SK-N-SH (cell line): ENCODE results near the gene ADAMTS17. TPM values are rescaled to one million over a fixed set of nuclear protein-coding genes. Genes with fewer than 3 reads are reported as not detected.

ENCODE experiments used
- CTCF ChIA-PET: fragments of 300-600, 350-600 bp; formaldehyde crosslinking; extraction: SDS; loops from one replicate; lab custom pipeline; 2021; lab: Yijun Ruan, JAX
- POLR2A ChIA-PET: fragments of 350-600 bp; sonication (Branson Sonifier 250); formaldehyde crosslinking; extraction: SDS; loops from one replicate; lab custom pipeline; 2020; ENCODE audit warnings: antibody characterized with exemption, inconsistent platforms; lab: Yijun Ruan, JAX
- DNase-seq: peaks from one replicate; pipeline ENCODE4 v3.0.0; 2012
- H2AFZ ChIP-seq: fragments of 200-600 bp; sonication (generic); 2 replicates; pipeline ENCODE4 v1.8.1; 2016; ENCODE audit warnings: antibody characterized with exemption, mild to moderate bottlenecking, low read depth
- H3F3A ChIP-seq: fragments of 200-600 bp; sonication (generic); replicated peaks from 2 replicates; pipeline ENCODE3; 2016; ENCODE audit warnings: antibody characterized with exemption, mild to moderate bottlenecking; ENCODE audit not compliant: insufficient read depth
- H3K27ac ChIP-seq, 2 experiments: fragments of 200-500 bp in 1 of 2; fragments of 200-600 bp in 1 of 2; sonication (Bioruptor generic) in 1 of 2; sonication (generic), shearing (Covaris generic) in 1 of 2; 2 replicates each; pipeline versions ENCODE4 v1.5.1 to v1.6.1; 2014 to 2016; ENCODE audit warnings: low read depth in 2 of 2, inconsistent platforms in 1 of 2, low read length in 1 of 2, mild to moderate bottlenecking in 1 of 2, mixed read lengths in 1 of 2
- H3K27me3 ChIP-seq: fragments of 200-600 bp; sonication (generic), shearing (Covaris generic); 2 replicates; pipeline ENCODE4 v1.6.1; 2016; ENCODE audit warnings: mixed run types; ENCODE audit not compliant: insufficient read depth
- H3K36me3 ChIP-seq, 2 experiments: fragments of 200-500 bp in 1 of 2; fragments of 200-600 bp in 1 of 2; sonication (Bioruptor generic) in 1 of 2; sonication (generic) in 1 of 2; replicated peaks in 1 of 2; 2 replicates each; pipeline versions ENCODE3 to v1.5.1; 2014 to 2016; ENCODE audit warnings: low read length in 1 of 2, mild to moderate bottlenecking in 1 of 2; ENCODE audit not compliant: insufficient read depth in 2 of 2, control insufficient read depth in 1 of 2
- H3K4me1 ChIP-seq, 2 experiments: fragments of 200-500 bp in 1 of 2; fragments of 200-600 bp in 1 of 2; sonication (Bioruptor generic) in 1 of 2; sonication (generic), shearing (Covaris generic) in 1 of 2; 2 replicates each; pipeline versions ENCODE4 v1.5.1 to v1.6.1; 2014 to 2016; ENCODE audit warnings: low read depth in 1 of 2, low read length in 1 of 2, mixed run types in 1 of 2; ENCODE audit not compliant: insufficient read depth in 2 of 2, control insufficient read depth in 1 of 2
- H3K4me2 ChIP-seq: fragments of 200-600 bp; sonication (generic), shearing (Covaris generic); 2 replicates; pipeline ENCODE4 v1.6.1; 2017; ENCODE audit warnings: mixed run types
- H3K4me3 ChIP-seq, 2 experiments: fragments of 200-500 bp in 1 of 2; fragments of 200-600 bp in 1 of 2; sonication (Bioruptor generic) in 1 of 2; sonication (generic), shearing (Covaris generic) in 1 of 2; 2 replicates each; pipeline versions ENCODE4 v1.5.1 to v1.8.1; 2014 to 2016; ENCODE audit warnings: low read depth in 2 of 2, inconsistent platforms in 1 of 2, low read length in 1 of 2, mild to moderate bottlenecking in 1 of 2, mixed read lengths in 1 of 2, moderate library complexity in 1 of 2
- H3K79me2 ChIP-seq: fragments of 200-600 bp; sonication (generic); 2 replicates; pipeline ENCODE4 v1.8.1; 2017; ENCODE audit warnings: mild to moderate bottlenecking; ENCODE audit not compliant: insufficient read depth
- H3K9ac ChIP-seq: fragments of 200-600 bp; sonication (generic); 2 replicates; pipeline ENCODE4 v1.6.1; 2017; ENCODE audit warnings: mixed run types
- H3K9me2 ChIP-seq: fragments of 200-600 bp; sonication (generic); 2 replicates; pipeline ENCODE4 v1.6.1; 2017; ENCODE audit warnings: mixed run types
- H3K9me3 ChIP-seq: fragments of 200-600 bp; sonication (generic); 2 replicates; pipeline ENCODE4 v1.6.1; 2017; ENCODE audit warnings: mixed run types, mild to moderate bottlenecking, moderate library complexity
- H4K20me1 ChIP-seq: fragments of 200-600 bp; sonication (generic); 2 replicates; pipeline ENCODE4 v1.6.1; 2017; ENCODE audit warnings: mild to moderate bottlenecking, mixed run types; ENCODE audit not compliant: insufficient read depth
- ELF1 ChIP-seq: IDR thresholded peaks from 2 replicates; pipeline ENCODE4 v1.4.0; 2012
- EP300 ChIP-seq, 2 experiments: IDR thresholded peaks; 2 replicates each; pipeline versions ENCODE4 v1.4.0 to v1.6.1; 2012; ENCODE audit warnings: borderline replicate concordance in 1 of 2, low read depth in 1 of 2, low read length in 1 of 2
- MAX ChIP-seq: IDR thresholded peaks from 2 replicates; pipeline ENCODE4 v1.4.0; 2012; ENCODE audit warnings: low read depth
- MEF2A ChIP-seq: IDR thresholded peaks from 2 replicates; pipeline ENCODE4 v1.4.0; 2012; ENCODE audit warnings: low read depth, borderline replicate concordance
- NFIC ChIP-seq: IDR thresholded peaks from 2 replicates; pipeline ENCODE4 v1.4.0; 2012; ENCODE audit warnings: borderline replicate concordance
- POLR2AphosphoS5 ChIP-seq: IDR thresholded peaks from 2 replicates; pipeline ENCODE4 v1.6.1; 2012; ENCODE audit warnings: low read depth, low read length
- SIN3A ChIP-seq: IDR thresholded peaks from 2 replicates; pipeline ENCODE4 v1.6.1; 2012; ENCODE audit warnings: low read depth, mild to moderate bottlenecking, low read length, moderate library complexity, borderline replicate concordance
- TAF1 ChIP-seq: IDR thresholded peaks from 2 replicates; pipeline ENCODE4 v1.6.1; 2012; ENCODE audit warnings: low read depth, mild to moderate bottlenecking, low read length, moderate library complexity, borderline replicate concordance
- TCF12 ChIP-seq: IDR thresholded peaks from 2 replicates; pipeline ENCODE4 v1.4.0; 2012
- USF2 ChIP-seq: fragments of 150-350 bp; IDR thresholded peaks from 2 replicates; pipeline ENCODE4 v1.6.1; 2017; ENCODE audit warnings: antibody characterized with exemption, low read length, low read depth, borderline replicate concordance
- ZBTB33 ChIP-seq: IDR thresholded peaks from 2 replicates; pipeline ENCODE4 v1.4.0; 2012; ENCODE audit warnings: low read depth, borderline replicate concordance
- WGBS: methylation state at CpG from one replicate; pipeline ENCODE4 v1.1.6; 2017; ENCODE audit warnings: low lambda C conversion rate; 5-methylcytosine and 5-hydroxymethylcytosine counted together
- polyA plus RNA-seq, 3 experiments: library from polyadenylated mRNA; depleted of rRNA; stranded (reverse); fragments of >200 nt; gene quantifications; 2 replicates each; pipeline ENCODE4 v1.2.3, GENCODE V29; 2012

The ADAMTS17 gene
- polyA plus RNA-seq, 1 of the 3 experiments (the other 2 are of a cell fraction) = not detected

GRCh38 chr15:100298257-100298656 is 43.5 kb downstream of the ADAMTS17 start:
- CTCF ChIA-PET = interaction anchor here (0.6 to 0.9 kb wide), 2 partner anchors 51 to 954 kb away, joined by 3 read pairs; partner anchors contain the start of gene CHSY1
- TF ChIP-seq POLR2AphosphoS5 = no peak

GRCh38 chr15:100297812-100298211 is 44.0 kb downstream of the ADAMTS17 start:
- CTCF ChIA-PET = interaction anchor here (0.6 to 0.9 kb wide), 3 partner anchors 52 to 954 kb away, joined by 3 read pairs; partner anchors contain the start of gene CHSY1
- no peak for TF ChIP-seq MAX
- TF ChIP-seq ELF1 = no peak
- TF ChIP-seq TCF12 = no peak
- no peak for TF ChIP-seq NFIC
- TF ChIP-seq TAF1 = no peak
- no peak for TF ChIP-seq POLR2AphosphoS5
- TF ChIP-seq SIN3A = no peak
- TF ChIP-seq MEF2A = no peak
- TF ChIP-seq EP300 (IDR thresholded peaks at IDR 0.05; ENCODE audit: borderline replicate concordance in 1 of 2, low read depth in 1 of 2, low read length in 1 of 2) = no peak
- no peak for TF ChIP-seq USF2
- TF ChIP-seq ZBTB33 = no peak
- no peaks in the 10 kb centered on the region for H3K4me1 ChIP-seq

More at GRCh38 chr15:100298257-100298656, 43.5 kb downstream of the ADAMTS17 start:
- Histone ChIP-seq H3K9me2 (no peaks in the 10 kb centered on the region), H4K20me1 (no peaks in the 10 kb centered on the region), H3F3A (no peaks in the 10 kb centered on the region), H3K4me2 (no peak overlapping the region), H3K4me1 (no peaks in the 10 kb centered on the region), H2AFZ (no peak overlapping the region), H3K4me3 (no peak overlapping the region), H3K27ac (no peak overlapping the region), H3K9ac (no peak overlapping the region), H3K36me3 (no peaks in the 10 kb centered on the region), H3K79me2 (no peaks in the 10 kb centered on the region), H3K9me3 (no peaks in the 10 kb centered on the region), H3K27me3 (no peaks in the 10 kb centered on the region)
- 38% methylated on average over 6 of the region's 7 CpGs for WGBS
- POLR2A ChIA-PET = no interaction called here
- DNase-seq = no peak

More at GRCh38 chr15:100297812-100298211, 44.0 kb downstream of the ADAMTS17 start:
- Histone ChIP-seq H3K36me3 (no peaks in the 10 kb centered on the region), H3K9ac (no peak overlapping the region), H3K27ac (no peak overlapping the region), H3K4me2 (no peak overlapping the region), H4K20me1 (no peaks in the 10 kb centered on the region), H3K9me2 (no peaks in the 10 kb centered on the region), H3K27me3 (no peaks in the 10 kb centered on the region), H3K4me3 (no peak overlapping the region), H2AFZ (no peak overlapping the region), H3K79me2 (no peaks in the 10 kb centered on the region), H3K9me3 (no peaks in the 10 kb centered on the region), H3F3A (no peaks in the 10 kb centered on the region)
- 19% methylated on average over 9 of the region's 9 CpGs for whole genome bisulfite sequencing
- DNase-seq = no peak
- POLR2A ChIA-PET = no interaction called here
